ENCODE results near the gene TBC1D17.

- TF ChIP-seq POLR2A (IDR thresholded peaks at IDR 0.05), result no peak
- TF ChIP-seq, protein P1, sequence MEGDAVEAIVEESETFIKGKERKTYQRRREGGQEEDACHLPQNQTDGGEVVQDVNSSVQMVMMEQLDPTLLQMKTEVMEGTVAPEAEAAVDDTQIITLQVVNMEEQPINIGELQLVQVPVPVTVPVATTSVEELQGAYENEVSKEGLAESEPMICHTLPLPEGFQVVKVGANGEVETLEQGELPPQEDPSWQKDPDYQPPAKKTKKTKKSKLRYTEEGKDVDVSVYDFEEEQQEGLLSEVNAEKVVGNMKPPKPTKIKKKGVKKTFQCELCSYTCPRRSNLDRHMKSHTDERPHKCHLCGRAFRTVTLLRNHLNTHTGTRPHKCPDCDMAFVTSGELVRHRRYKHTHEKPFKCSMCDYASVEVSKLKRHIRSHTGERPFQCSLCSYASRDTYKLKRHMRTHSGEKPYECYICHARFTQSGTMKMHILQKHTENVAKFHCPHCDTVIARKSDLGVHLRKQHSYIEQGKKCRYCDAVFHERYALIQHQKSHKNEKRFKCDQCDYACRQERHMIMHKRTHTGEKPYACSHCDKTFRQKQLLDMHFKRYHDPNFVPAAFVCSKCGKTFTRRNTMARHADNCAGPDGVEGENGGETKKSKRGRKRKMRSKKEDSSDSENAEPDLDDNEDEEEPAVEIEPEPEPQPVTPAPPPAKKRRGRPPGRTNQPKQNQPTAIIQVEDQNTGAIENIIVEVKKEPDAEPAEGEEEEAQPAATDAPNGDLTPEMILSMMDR (IDR thresholded peaks at IDR 0.05), result no peak
Observed at GRCh38 chr19:49872245-49873128, 5.0 kb upstream of the TBC1D17 start.

All from heart left ventricle (tissue), 13 donors.